ENCODE measurements around the gene ARMC9.

Gene ARMC9

DNA sequence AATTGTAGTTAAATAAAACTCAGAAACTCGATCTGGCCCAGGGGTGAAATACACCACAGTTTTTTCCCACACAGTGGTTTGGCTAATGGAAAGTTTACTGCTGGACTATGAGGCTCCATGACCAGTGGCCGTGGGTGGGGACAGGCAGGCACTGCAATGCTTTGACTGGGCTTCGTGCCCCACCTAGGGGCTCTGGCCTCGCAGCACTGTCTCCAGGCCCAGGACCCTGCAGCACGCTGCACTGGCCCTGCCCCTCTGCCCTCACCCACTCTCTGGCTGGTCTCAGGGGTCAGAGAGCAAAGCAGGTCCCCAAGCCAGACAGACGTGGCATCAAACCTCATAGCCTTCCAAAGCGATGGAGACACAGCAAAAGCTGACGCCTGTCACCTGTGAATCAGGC is 183.7 kb downstream of the ARMC9 start:
- no peaks in the 10 kb centered on the region for H3K27me3 ChIP-seq (replicated peaks; ENCODE audit: control insufficient read depth, insufficient read depth, low read length)
- H3K9ac ChIP-seq (ENCODE audit: low read length), result no peak overlapping the region
- DNase-seq (ENCODE audit: low read depth), result no peak
- H3K4me3 ChIP-seq (ENCODE audit: low read length), result no peak overlapping the region
- H3K36me3 ChIP-seq (ENCODE audit: control insufficient read depth, insufficient read depth, low read length, severe bottlenecking), result no peaks in the 10 kb centered on the region
- peaks cover 12% of the 10 kb centered on the region for H3K9me3 ChIP-seq (ENCODE audit: control insufficient read depth, low read length)
- no peaks in the 10 kb centered on the region for H3K4me1 ChIP-seq (ENCODE audit: control insufficient read depth, insufficient read depth, low read length)

DNA sequence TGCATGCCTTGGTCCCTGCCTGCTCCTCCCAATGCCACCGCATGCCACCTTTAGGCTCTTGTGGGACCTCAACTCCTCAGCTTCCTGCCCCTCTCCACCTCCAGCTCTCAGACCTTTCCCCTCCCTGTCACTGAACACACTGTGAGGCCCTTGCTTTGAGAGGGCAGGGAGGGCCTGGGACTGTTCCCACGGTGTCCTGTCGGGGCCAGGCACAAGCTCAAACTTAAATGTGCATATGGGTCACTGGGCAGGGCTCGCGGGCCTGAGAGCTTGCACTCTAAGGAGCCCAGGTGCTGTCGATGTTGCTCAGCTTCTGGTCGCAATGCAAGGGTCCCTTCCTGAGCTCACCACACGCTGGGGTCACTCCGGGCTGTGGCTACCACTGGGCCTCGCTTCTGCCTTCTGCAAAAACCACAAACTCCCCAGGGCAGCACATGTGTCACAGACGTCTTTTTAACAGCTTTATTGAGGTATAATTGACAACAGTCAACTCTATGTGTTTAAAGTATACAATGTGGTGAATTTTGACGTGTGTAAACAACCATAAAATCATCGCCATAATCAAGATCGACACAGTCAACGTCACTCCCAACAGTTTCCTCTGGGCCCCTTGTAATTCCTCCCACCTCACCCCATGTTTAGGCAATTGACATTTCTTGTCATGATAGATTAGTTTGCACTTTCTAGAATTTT is 185.1 kb downstream of the ARMC9 start:
- no peak overlapping the region for H3K4me3 ChIP-seq (ENCODE audit: low read length)
- H3K36me3 ChIP-seq (ENCODE audit: control insufficient read depth, insufficient read depth, low read length, severe bottlenecking), result no peaks in the 10 kb centered on the region
- H3K9ac ChIP-seq (ENCODE audit: low read length), result no peak overlapping the region
- H3K27me3 ChIP-seq (replicated peaks; ENCODE audit: control insufficient read depth, insufficient read depth, low read length), result no peaks in the 10 kb centered on the region
- no peaks in the 10 kb centered on the region for H3K4me1 ChIP-seq (ENCODE audit: control insufficient read depth, insufficient read depth, low read length)
- peaks cover 12% of the 10 kb centered on the region for H3K9me3 ChIP-seq (ENCODE audit: control insufficient read depth, low read length)
- DNase-seq (ENCODE audit: low read depth), result no peak

DNA sequence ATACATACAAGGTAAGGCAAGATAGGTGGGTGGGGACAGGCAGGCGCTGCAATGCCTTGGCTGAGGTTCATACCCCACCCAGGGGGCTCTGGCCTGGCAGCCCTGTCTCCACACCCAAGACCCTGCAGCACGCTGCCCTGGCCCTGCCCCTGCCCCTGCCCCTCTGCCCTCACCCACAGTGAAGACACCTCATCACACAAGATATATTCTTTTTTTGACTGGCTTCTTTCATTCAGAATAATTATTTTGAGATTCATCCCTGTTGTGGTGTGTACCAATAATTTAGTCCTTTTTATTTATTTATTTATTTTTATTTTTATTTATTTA is 185.6 kb downstream of the ARMC9 start:
- no peak overlapping the region for H3K4me3 ChIP-seq (ENCODE audit: low read length)
- no peak for DNase-seq (ENCODE audit: low read depth)
- no peaks in the 10 kb centered on the region for H3K27me3 ChIP-seq (replicated peaks; ENCODE audit: control insufficient read depth, insufficient read depth, low read length)
- H3K4me1 ChIP-seq (ENCODE audit: control insufficient read depth, insufficient read depth, low read length), result no peaks in the 10 kb centered on the region
- H3K9me3 ChIP-seq (ENCODE audit: control insufficient read depth, low read length), result peaks cover 12% of the 10 kb centered on the region
- no peak overlapping the region for H3K9ac ChIP-seq (ENCODE audit: low read length)
- no peaks in the 10 kb centered on the region for H3K36me3 ChIP-seq (ENCODE audit: control insufficient read depth, insufficient read depth, low read length, severe bottlenecking)

- H3K4me1 ChIP-seq (ENCODE audit: control insufficient read depth, insufficient read depth, low read length), result no peaks in the 10 kb centered on the region
- H3K9ac ChIP-seq (ENCODE audit: low read length), result no peak overlapping the region
- no peak for DNase-seq (ENCODE audit: low read depth)
- no peaks in the 10 kb centered on the region for H3K36me3 ChIP-seq (ENCODE audit: control insufficient read depth, insufficient read depth, low read length, severe bottlenecking)
- no peaks in the 10 kb centered on the region for H3K27me3 ChIP-seq (replicated peaks; ENCODE audit: control insufficient read depth, insufficient read depth, low read length)
- H3K4me3 ChIP-seq (ENCODE audit: low read length), result no peak overlapping the region
- peaks cover 12% of the 10 kb centered on the region for H3K9me3 ChIP-seq (ENCODE audit: control insufficient read depth, low read length)
Measured at GRCh38 chr2:231384970-231385369, 186.5 kb downstream of the ARMC9 start.

DNA sequence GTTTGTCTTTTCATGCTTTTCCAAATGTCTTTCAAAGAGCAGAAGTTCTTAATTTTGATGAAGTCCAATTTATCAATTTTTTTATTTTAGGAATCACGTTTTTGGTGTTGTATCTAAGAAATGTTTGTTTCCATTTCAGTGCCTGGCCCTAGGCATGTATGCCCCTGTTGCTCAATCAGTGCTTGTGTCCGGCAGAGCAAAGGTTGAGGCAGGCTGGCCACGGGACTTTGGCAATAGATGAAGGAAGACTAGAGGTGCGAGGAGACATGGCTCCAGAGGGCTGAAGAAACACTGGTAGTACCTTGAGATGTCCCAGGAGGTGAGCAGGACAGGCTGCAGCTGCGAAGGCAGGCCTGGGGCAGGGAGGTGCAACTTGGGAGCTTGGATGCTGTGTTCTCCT is 187.0 kb downstream of the ARMC9 start:
- Histone ChIP-seq H3K27me3 (replicated peaks; ENCODE audit: control insufficient read depth, insufficient read depth, low read length) (peaks cover 3% of the 10 kb centered on the region), H3K4me1 (ENCODE audit: control insufficient read depth, insufficient read depth, low read length) (no peaks in the 10 kb centered on the region), H3K4me3 (ENCODE audit: low read length) (no peak overlapping the region), H3K36me3 (ENCODE audit: control insufficient read depth, insufficient read depth, low read length, severe bottlenecking) (no peaks in the 10 kb centered on the region), H3K9ac (ENCODE audit: low read length) (no peak overlapping the region), H3K9me3 (ENCODE audit: control insufficient read depth, low read length) (peaks cover 12% of the 10 kb centered on the region)
- DNase-seq (ENCODE audit: low read depth), result no peak

DNA sequence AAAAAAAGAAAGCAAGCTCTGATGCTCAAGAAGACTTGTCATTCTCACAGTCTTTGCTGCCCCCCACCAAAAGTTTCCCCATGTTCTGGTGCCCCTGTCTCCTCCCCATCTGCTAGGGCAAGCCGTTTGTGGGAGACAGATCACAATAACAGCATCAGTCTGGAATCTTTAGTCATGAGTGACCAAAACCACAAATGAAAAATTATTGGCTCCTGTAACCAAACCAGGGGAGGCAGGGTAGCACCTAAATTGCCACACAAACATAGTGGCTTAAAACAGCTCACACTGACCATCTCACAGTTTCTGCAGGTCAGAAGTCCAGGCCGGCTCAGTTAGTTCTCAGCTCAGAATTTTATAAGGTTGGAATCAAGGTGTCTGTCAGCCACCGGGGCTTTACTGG is 188.0 kb downstream of the ARMC9 start:
- Histone ChIP-seq H3K36me3 (ENCODE audit: control insufficient read depth, insufficient read depth, low read length, severe bottlenecking) (no peaks in the 10 kb centered on the region), H3K4me1 (ENCODE audit: control insufficient read depth, insufficient read depth, low read length) (no peaks in the 10 kb centered on the region), H3K9me3 (ENCODE audit: control insufficient read depth, low read length) (peaks cover 12% of the 10 kb centered on the region), H3K27me3 (replicated peaks; ENCODE audit: control insufficient read depth, insufficient read depth, low read length) (peaks cover 10% of the 10 kb centered on the region), H3K4me3 (ENCODE audit: low read length) (no peak overlapping the region), H3K9ac (ENCODE audit: low read length) (no peak overlapping the region)
- peak; percentile 44 for DNase-seq (ENCODE audit: low read depth)

DNA sequence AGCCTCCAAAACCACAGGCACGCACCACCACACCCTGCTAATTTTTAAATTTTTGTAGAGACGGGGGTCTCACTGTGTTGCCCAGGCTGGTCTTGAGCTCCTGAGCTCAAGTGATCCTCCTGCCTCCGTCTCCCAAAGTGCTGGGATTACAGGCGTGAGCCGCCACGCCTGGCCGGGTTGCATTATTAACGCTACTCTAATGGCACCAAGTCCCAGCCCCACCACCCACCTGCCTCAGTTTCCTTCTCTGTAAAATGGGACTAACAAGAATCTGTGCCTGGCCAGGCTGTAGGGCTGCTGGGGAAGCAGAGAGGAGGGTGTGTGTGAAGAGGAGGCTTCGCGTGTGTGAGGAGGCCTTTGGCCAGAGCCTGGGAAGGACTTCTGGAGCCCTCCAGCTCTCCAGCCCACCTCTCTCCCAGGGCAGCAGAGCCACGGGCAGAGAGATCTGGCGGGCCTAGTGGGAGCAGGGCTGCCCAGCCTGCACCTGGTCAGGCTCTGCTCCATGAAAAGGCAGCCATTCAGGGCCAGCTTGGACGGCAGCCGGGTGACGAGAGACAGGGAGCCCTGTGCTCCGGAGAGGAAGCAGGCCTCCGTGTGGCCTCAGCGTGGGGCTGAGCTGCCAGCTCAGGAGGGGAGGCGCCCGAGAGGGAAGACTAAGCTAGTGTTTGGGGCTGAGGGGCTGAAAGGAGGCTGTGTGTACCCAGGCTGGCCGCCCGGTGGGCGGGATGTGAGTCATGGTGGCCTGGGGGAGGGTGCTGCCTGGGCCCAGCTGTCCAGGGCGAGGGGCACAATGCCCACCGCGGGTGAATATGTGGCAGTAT is 189.7 kb downstream of the ARMC9 start:
- peak; percentile 49 for DNase-seq (ENCODE audit: low read depth)
- H3K9me3 ChIP-seq (ENCODE audit: control insufficient read depth, low read length), result peaks cover 12% of the 10 kb centered on the region
- H3K36me3 ChIP-seq (ENCODE audit: control insufficient read depth, insufficient read depth, low read length, severe bottlenecking), result no peaks in the 10 kb centered on the region

DNA sequence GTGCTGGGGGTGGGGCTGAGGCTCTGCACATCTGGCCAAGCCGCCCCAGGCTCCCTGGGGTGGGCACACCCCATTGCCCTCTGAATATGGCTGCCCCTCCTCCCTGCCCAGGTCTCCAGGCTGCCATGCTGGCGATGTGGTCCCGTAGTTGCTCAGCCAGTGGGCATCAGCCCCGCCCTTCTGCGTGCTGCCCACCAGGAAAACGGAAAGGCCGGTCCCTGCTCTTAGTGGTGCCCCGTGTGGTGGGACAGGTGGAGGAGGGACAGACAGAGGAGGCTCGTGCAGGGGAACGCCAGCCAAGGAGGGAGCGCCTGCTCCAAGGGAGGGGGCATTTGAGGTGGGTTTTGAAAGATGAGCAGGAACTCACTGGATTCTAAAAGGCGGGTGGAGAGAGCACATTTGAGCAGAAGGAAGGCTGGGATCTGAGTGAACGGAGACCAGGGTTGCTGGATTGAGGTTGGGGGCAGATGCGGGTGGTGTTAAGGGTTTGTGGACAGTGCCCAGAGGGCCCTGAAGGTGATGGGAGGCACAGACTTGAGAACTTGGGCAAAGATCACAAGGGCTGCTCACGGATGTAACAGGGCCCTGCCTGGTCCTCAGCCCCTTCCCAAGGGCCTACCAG is 190.4 kb downstream of the ARMC9 start:
- Histone ChIP-seq H3K9ac (ENCODE audit: low read length) (no peak overlapping the region), H3K4me3 (ENCODE audit: low read length) (no peak overlapping the region), H3K4me1 (ENCODE audit: control insufficient read depth, insufficient read depth, low read length) (no peaks in the 10 kb centered on the region), H3K9me3 (ENCODE audit: control insufficient read depth, low read length) (peaks cover 12% of the 10 kb centered on the region), H3K27me3 (replicated peaks; ENCODE audit: control insufficient read depth, insufficient read depth, low read length) (peaks cover 33% of the 10 kb centered on the region), H3K36me3 (ENCODE audit: control insufficient read depth, insufficient read depth, low read length, severe bottlenecking) (no peaks in the 10 kb centered on the region)
- no peak for DNase-seq (ENCODE audit: low read depth)

More for the DNA sequence above, 189.7 kb downstream of the ARMC9 start:
- Histone ChIP-seq H3K9ac (ENCODE audit: low read length) (no peak overlapping the region), H3K27me3 (replicated peaks; ENCODE audit: control insufficient read depth, insufficient read depth, low read length) (peaks cover 26% of the 10 kb centered on the region), H3K4me1 (ENCODE audit: control insufficient read depth, insufficient read depth, low read length) (no peaks in the 10 kb centered on the region), H3K4me3 (ENCODE audit: low read length) (no peak overlapping the region)

GRCh38 chr2:231390667-231391066 is 192.2 kb downstream of the ARMC9 start:
- no peak overlapping the region for H3K9ac ChIP-seq (ENCODE audit: low read length)
- DNase-seq (ENCODE audit: low read depth), result no peak
- H3K9me3 ChIP-seq (ENCODE audit: control insufficient read depth, low read length), result peaks cover under 1% of the 10 kb centered on the region
- H3K4me3 ChIP-seq (ENCODE audit: low read length), result no peak overlapping the region
- no peaks in the 10 kb centered on the region for H3K36me3 ChIP-seq (ENCODE audit: control insufficient read depth, insufficient read depth, low read length, severe bottlenecking)
- no peaks in the 10 kb centered on the region for H3K4me1 ChIP-seq (ENCODE audit: control insufficient read depth, insufficient read depth, low read length)
- H3K27me3 ChIP-seq (replicated peaks; ENCODE audit: control insufficient read depth, insufficient read depth, low read length), result peaks cover 47% of the 10 kb centered on the region

- Histone ChIP-seq H3K27me3 (replicated peaks; ENCODE audit: control insufficient read depth, insufficient read depth, low read length) (peaks cover 52% of the 10 kb centered on the region), H3K9ac (ENCODE audit: low read length) (no peak overlapping the region), H3K4me3 (ENCODE audit: low read length) (no peak overlapping the region), H3K9me3 (ENCODE audit: control insufficient read depth, low read length) (no peaks in the 10 kb centered on the region), H3K4me1 (ENCODE audit: control insufficient read depth, insufficient read depth, low read length) (no peaks in the 10 kb centered on the region), H3K36me3 (ENCODE audit: control insufficient read depth, insufficient read depth, low read length, severe bottlenecking) (no peaks in the 10 kb centered on the region)
- no peak for DNase-seq (ENCODE audit: low read depth)
Measured at GRCh38 chr2:231391981-231392380, 193.6 kb downstream of the ARMC9 start.

- H3K9me3 ChIP-seq (ENCODE audit: control insufficient read depth, low read length), result no peaks in the 10 kb centered on the region
- no peak for DNase-seq (ENCODE audit: low read depth)
- H3K9ac ChIP-seq (ENCODE audit: low read length), result no peak overlapping the region
- H3K27me3 ChIP-seq (replicated peaks; ENCODE audit: control insufficient read depth, insufficient read depth, low read length), result peaks cover 52% of the 10 kb centered on the region
- H3K4me1 ChIP-seq (ENCODE audit: control insufficient read depth, insufficient read depth, low read length), result no peaks in the 10 kb centered on the region
- H3K36me3 ChIP-seq (ENCODE audit: control insufficient read depth, insufficient read depth, low read length, severe bottlenecking), result no peaks in the 10 kb centered on the region
- H3K4me3 ChIP-seq (ENCODE audit: low read length), result no peak overlapping the region
Measured at GRCh38 chr2:231392431-231393148, 194.2 kb downstream of the ARMC9 start.
